Esophagus squamous epithelium (tissue), 5 donors: ENCODE results near the gene MYCT1. TPM values are rescaled to one million over a fixed set of nuclear protein-coding genes. Genes with fewer than 3 reads are reported as not detected.

Experiments used
- DNase-seq: peaks from one replicate; lab custom pipeline; 2025; lab: John Stamatoyannopoulos, UW
- H3K27ac ChIP-seq, 4 donors: fragments of 200-600 bp; sonication (generic); one replicate each; pipeline ENCODE4 v1.5.1; 2016 to 2019; ENCODE audit warnings: mild to moderate bottlenecking in 1 of 4
- H3K27me3 ChIP-seq, 4 donors: fragments of 200-600 bp; sonication (generic); 1 replicate in 3 of 4; 2 replicates in 1 of 4; pipeline versions ENCODE4 v1.5.1 to v1.6.0; 2017 to 2021; ENCODE audit warnings: antibody characterized with exemption in 1 of 4
- H3K36me3 ChIP-seq, 3 donors: fragments of 200-600 bp; sonication (generic); one replicate each; pipeline ENCODE4 v1.5.1; 2016 to 2019
- H3K4me1 ChIP-seq, 3 donors: fragments of 200-600 bp; sonication (generic); one replicate each; pipeline ENCODE4 v1.5.1; 2017 to 2019
- H3K4me3 ChIP-seq, 4 donors: fragments of 200-600 bp; sonication (generic); 1 replicate in 3 of 4; 2 replicates in 1 of 4; pipeline ENCODE4 v1.5.1; 2016 to 2019; ENCODE audit warnings: mild to moderate bottlenecking in 2 of 4, moderate library complexity in 1 of 4
- H3K9me3 ChIP-seq, 3 donors: fragments of 200-600 bp; sonication (generic); one replicate each; pipeline ENCODE4 v1.5.1; 2016 to 2019
- CTCF ChIP-seq, 6 experiments: fragments of 450-650 bp in 4 of 6; fragments of 200-600 bp in 2 of 6; sonication (generic) in 2 of 6; IDR thresholded peaks; one replicate each; pipeline ENCODE4 v1.5.1; 2016 to 2019; ENCODE audit warnings: antibody characterized with exemption in 6 of 6, mild to moderate bottlenecking in 4 of 6, moderate library complexity in 4 of 6
- POLR2A ChIP-seq, 4 donors: fragments of 450-650 bp; IDR thresholded peaks; one replicate each; pipeline ENCODE4 v1.6.1; 2017; ENCODE audit warnings: antibody characterized with exemption in 4 of 4, mild to moderate bottlenecking in 4 of 4, moderate library complexity in 3 of 4
- WGBS, 2 donors: methylation state at CpG; one replicate each; pipeline ENCODE4 v1.1.5; 2018; 5-methylcytosine and 5-hydroxymethylcytosine counted together
- intact Hi-C: fragments of 100-400 bp; cut with DNase I; formaldehyde crosslinking; loops from one replicate; pipeline ENCODE4 v1.15.0; 2022
- total RNA-seq, 4 donors: library from RNA; depleted of rRNA; stranded (reverse); fragments of >200 nt; gene quantifications; one replicate each; pipeline ENCODE4 v1.1.0, GENCODE V29; 2016
- donor health status: DM: yes; HTN: yes; CAD: no.

The MYCT1 gene
- total RNA-seq, 4 donors from 2014 or later, result 0.53 to 7.8 (median 2.6) TPM

DNA sequence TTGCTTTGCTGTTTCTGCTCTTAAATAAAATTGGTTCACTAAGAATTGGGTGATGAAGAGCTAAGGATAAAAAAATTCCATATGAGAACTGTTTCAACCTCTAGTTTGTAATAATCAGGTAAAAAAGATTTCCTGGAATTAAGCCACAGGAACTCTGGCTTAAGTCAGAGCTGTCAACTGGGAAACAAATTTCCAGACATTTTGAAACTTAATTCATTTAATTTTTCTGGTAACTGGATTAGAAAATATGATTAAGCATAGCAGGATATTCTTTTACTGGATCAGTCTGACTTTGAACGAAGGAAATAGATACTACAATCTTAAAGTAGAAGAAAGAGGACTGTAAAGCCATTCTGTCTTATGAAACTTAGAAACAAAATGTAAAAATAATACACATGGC lies 51.6 kb downstream of the MYCT1 start:
- H3K27ac ChIP-seq, result no peak overlapping the region
- DNase-seq, result no peak
- 41 to 43% methylated on average over 1 of the region's 1 CpG for WGBS, 2 donors
- H3K27me3 ChIP-seq, result no peaks in the 10 kb centered on the region
- no peaks in the 10 kb centered on the region for H3K4me1 ChIP-seq
- no peaks in the 10 kb centered on the region for H3K9me3 ChIP-seq
- H3K36me3 ChIP-seq, result no peaks in the 10 kb centered on the region
- H3K4me3 ChIP-seq, result no peak overlapping the region
- TF ChIP-seq CTCF (IDR thresholded peaks at IDR 0.05) (no peak), POLR2A (IDR thresholded peaks at IDR 0.05) (no peak)
- intact Hi-C loops, result no loop called here

DNA sequence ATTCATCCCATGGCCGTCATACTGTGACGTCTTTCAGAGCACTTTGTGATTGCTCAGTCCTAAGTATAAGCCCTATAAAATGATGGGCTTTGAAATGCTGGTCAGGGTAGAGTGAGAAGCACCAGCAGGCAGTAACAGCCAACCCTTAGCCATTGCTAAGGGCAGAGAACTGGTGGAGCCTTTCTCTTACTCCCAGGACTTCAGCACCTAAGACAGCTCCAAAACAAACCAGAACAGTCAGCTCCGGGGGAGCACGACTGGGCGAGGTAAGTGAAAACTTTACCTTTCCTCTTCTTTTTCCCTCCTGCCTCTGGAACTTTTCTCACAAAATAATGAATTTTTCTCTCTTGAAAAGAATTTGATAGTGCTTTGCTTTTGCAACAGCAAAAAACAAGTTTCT lies 53.0 kb downstream of the MYCT1 start, which contains the start of gene VIP:
TSS of gene VIP (plus strand) at position 104 of the 400 bp plus-strand sequence. CDS start 1,381 bp downstream, outside the sequence.
- Histone ChIP-seq H3K27ac (no peak within 1 kb of the TSS), H3K4me3 (no peak within 1 kb of the TSS), H3K4me1 (no peaks in the 10 kb centered on the region), H3K27me3 (no peaks in the 10 kb centered on the region), H3K9me3 (no peaks in the 10 kb centered on the region), H3K36me3 (no peaks in the 10 kb centered on the region)
- intact Hi-C loops, result no loop called here
- TF ChIP-seq CTCF (IDR thresholded peaks at IDR 0.05), result no peak
- no peak for TF ChIP-seq POLR2A (IDR thresholded peaks at IDR 0.05)
- DNase-seq, result no peak
- WGBS, 2 donors, result 5 to 14% methylated on average over 5 of the region's 5 CpGs

DNA sequence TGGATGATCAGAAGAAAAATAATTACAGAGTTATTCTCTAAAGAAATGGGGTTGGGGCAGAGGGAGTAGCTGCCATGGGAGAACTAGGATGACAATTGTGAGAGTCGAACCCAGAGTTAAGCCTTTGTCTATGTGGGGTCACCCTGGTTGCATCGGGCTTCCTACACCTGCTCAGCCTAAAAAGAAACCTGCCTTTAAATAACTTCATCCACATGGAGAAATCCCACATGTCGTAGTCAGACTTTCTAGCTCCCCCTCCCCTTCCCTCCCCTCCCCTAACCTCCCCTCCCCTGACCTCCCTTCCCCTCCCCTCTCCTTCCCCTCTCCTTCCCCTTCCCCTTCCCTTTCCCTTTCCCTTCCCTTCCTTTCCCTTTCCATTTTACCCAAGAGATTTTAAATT lies 67.6 kb downstream of the MYCT1 start:
- TF ChIP-seq CTCF (IDR thresholded peaks at IDR 0.05) (no peak), POLR2A (IDR thresholded peaks at IDR 0.05) (no peak)
- no peaks in the 10 kb centered on the region for H3K4me1 ChIP-seq
- H3K27ac ChIP-seq, result no peak overlapping the region
- H3K36me3 ChIP-seq, result no peaks in the 10 kb centered on the region
- no peaks in the 10 kb centered on the region for H3K9me3 ChIP-seq
- no peak for DNase-seq
- 64 to 88% methylated on average over 3 of the region's 3 CpGs for WGBS, 2 donors
- H3K27me3 ChIP-seq, result no peaks in the 10 kb centered on the region
- no peak overlapping the region for H3K4me3 ChIP-seq
- intact Hi-C loops, result no loop called here

GRCh38 chr6:152769159-152769558 lies 71.5 kb downstream of the MYCT1 start:
- no peak overlapping the region for H3K27ac ChIP-seq
- no peaks in the 10 kb centered on the region for H3K4me1 ChIP-seq
- H3K27me3 ChIP-seq, result no peaks in the 10 kb centered on the region
- TF ChIP-seq POLR2A (IDR thresholded peaks at IDR 0.05) (no peak), CTCF (IDR thresholded peaks at IDR 0.05) (no peak)
- intact Hi-C loops, result no loop called here
- H3K36me3 ChIP-seq, result no peaks in the 10 kb centered on the region
- no peaks in the 10 kb centered on the region for H3K9me3 ChIP-seq
- 77 to 81% methylated on average over 7 of the region's 7 CpGs for WGBS, 2 donors
- no peak for DNase-seq
- H3K4me3 ChIP-seq, result no peak overlapping the region

DNA sequence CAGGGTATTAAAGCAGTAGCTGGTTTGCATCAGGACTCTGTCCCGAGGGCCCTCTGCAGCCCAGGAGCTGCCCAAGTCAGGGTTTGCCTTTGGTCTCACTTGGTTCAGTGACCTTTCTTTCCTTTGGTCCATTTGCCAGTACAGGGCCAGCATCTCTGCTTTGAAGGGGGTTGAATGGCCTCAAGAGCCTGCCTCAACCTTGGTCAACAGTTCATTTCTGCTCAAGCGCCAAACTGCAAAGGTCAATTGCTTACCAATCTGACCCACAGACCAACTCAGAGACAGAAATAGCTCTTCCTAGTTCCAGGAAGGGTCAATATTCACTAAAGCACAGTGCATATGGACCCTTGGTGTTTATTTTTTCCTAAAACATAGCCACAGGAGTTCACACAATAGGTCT lies 72.3 kb downstream of the MYCT1 start:
- Histone ChIP-seq H3K36me3 (no peaks in the 10 kb centered on the region), H3K9me3 (no peaks in the 10 kb centered on the region), H3K4me1 (no peaks in the 10 kb centered on the region), H3K27ac (no peak overlapping the region), H3K4me3 (no peak overlapping the region), H3K27me3 (no peaks in the 10 kb centered on the region)
- DNase-seq, result no peak
- intact Hi-C loops, result no loop called here
- 58 to 89% methylated on average over 1 to 2 of the region's 2 CpGs for WGBS, 2 donors
- TF ChIP-seq CTCF (IDR thresholded peaks at IDR 0.05), result no peak
- no peak for TF ChIP-seq POLR2A (IDR thresholded peaks at IDR 0.05)
